OCI-LY1 (cell line): ENCODE measurements around the gene ESRRA.

Experiments
- EZH2 ChIP-seq: fragments of 200-600 bp; sonication (generic), shearing (Covaris generic); IDR thresholded peaks from 2 replicates; pipeline ENCODE4 v1.8.0; 2017; ENCODE audit warnings: borderline replicate concordance, mixed run types, mild to moderate bottlenecking, antibody characterized with exemption, low read length, moderate library complexity, mixed read lengths
- TF ChIP-seq, protein P1 (sequence below): fragments of 200-600 bp; sonication (generic), shearing (Covaris generic); IDR thresholded peaks from 2 replicates; pipeline ENCODE4 v1.5.1; 2017; ENCODE audit warnings: mild to moderate bottlenecking, antibody characterized with exemption, low read length, moderate library complexity, mixed read lengths

DNA sequence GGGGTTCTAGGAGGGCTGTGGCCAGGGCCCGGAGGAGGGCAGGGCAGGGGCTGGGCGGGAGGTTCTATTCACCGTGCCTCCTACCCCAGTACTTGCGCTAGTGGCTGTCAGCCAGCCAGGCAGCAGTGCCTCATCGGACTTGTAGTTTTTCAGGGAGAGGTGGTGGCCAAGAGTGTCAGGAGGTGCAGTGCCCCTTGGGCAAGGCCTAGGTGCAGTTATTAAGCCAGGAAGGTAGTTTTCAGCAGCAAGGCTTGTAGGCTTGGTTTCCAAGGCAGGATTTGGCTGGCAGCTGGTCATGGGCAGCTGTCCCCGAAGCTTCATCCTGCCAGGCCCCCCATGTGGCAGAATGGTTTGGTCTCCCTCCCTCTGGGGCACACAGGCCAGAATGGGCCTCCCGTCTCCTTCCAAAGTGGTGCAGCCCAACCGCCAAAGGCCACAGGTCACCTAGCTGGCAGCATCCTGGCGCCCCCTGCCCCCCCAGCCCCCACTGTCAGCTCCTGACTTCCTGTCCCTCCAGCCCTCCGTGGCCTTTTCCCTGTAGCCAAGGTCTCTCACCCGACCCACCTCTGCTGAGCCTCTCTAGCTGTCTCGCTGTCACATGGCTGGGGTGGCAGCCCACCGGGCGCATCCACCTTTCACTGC, 43.2 kb downstream of the ESRRA start:
- TF ChIP-seq, protein P1, sequence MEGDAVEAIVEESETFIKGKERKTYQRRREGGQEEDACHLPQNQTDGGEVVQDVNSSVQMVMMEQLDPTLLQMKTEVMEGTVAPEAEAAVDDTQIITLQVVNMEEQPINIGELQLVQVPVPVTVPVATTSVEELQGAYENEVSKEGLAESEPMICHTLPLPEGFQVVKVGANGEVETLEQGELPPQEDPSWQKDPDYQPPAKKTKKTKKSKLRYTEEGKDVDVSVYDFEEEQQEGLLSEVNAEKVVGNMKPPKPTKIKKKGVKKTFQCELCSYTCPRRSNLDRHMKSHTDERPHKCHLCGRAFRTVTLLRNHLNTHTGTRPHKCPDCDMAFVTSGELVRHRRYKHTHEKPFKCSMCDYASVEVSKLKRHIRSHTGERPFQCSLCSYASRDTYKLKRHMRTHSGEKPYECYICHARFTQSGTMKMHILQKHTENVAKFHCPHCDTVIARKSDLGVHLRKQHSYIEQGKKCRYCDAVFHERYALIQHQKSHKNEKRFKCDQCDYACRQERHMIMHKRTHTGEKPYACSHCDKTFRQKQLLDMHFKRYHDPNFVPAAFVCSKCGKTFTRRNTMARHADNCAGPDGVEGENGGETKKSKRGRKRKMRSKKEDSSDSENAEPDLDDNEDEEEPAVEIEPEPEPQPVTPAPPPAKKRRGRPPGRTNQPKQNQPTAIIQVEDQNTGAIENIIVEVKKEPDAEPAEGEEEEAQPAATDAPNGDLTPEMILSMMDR = no peak
- TF ChIP-seq EZH2 = no peak
